ENCODE measurements around the gene TENM4.

DNA sequence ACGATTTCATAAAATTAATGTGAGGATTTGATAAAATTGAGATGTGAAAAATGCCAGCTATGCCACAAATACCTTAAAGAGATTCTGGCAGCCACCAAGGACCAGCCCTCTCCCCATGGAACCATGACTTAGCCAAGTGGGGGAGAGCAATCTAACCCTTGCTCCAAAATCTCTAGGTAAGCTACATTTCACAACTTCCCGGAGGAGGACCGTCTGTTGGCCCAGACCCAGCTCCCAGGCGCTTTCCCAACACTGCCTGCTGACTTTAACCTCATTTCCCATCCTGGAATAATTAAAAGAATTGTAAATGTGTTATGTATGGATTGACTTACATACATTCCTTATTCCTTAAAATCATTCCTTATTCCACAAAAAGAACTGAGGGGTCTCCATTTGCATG is 47.5 kb upstream of the TENM4 start:
- TF ChIP-seq, protein P1, sequence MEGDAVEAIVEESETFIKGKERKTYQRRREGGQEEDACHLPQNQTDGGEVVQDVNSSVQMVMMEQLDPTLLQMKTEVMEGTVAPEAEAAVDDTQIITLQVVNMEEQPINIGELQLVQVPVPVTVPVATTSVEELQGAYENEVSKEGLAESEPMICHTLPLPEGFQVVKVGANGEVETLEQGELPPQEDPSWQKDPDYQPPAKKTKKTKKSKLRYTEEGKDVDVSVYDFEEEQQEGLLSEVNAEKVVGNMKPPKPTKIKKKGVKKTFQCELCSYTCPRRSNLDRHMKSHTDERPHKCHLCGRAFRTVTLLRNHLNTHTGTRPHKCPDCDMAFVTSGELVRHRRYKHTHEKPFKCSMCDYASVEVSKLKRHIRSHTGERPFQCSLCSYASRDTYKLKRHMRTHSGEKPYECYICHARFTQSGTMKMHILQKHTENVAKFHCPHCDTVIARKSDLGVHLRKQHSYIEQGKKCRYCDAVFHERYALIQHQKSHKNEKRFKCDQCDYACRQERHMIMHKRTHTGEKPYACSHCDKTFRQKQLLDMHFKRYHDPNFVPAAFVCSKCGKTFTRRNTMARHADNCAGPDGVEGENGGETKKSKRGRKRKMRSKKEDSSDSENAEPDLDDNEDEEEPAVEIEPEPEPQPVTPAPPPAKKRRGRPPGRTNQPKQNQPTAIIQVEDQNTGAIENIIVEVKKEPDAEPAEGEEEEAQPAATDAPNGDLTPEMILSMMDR (conservative IDR thresholded peaks at IDR 0.05; ENCODE audit: low read length): no peak
- no peak for TF ChIP-seq EZH2phosphoT487 (IDR thresholded peaks at IDR 0.05; ENCODE audit: borderline replicate concordance, low read depth, low read length)
